HG02840 (cell line): ENCODE measurements around the gene MYH15.
"Not testable (repeated sequence)": the region's sequence is repeated elsewhere in the genome, so short reads cannot be mapped to it uniquely, and the experiment has no call there.

Source experiments
- ATAC-seq: cut with Tn5 transposase; IDR thresholded peaks from one replicate; pipeline ENCODE4 v1.9.1; 2021; ENCODE audit warnings: mild to moderate bottlenecking, moderate library complexity, moderate number of reproducible peaks; ENCODE audit not compliant: unreplicated experiment, low FRiP score

Gene MYH15

GRCh38 chr3:108393128-108393900 is 117.1 kb downstream of the MYH15 start:
- ATAC-seq = no peak

GRCh38 chr3:108391917-108392593 is 118.3 kb downstream of the MYH15 start:
- ATAC-seq = no peak

DNA sequence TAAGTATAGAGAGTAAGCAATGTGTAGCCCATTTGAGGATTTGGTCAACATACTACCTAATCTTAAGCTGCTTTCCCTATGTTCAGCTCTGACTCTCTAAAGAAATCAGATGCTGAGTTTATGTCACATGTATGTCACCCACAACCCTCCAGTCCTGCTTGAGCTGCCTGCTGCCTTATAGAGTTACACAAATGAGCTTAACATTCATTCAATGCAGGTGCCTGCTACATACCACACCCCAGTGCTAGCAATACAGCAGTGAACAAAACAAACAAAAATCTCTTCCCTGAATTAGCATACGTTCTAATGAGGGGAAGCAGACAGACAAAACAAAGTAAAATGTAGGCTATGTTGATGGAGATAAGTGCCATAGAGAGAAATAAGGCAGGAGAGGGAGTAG is 121.0 kb downstream of the MYH15 start:
- no peak for ATAC-seq

- ATAC-seq = peak; percentile 44
Observed at GRCh38 chr3:108388136-108389132, 122.0 kb downstream of the MYH15 start.

DNA sequence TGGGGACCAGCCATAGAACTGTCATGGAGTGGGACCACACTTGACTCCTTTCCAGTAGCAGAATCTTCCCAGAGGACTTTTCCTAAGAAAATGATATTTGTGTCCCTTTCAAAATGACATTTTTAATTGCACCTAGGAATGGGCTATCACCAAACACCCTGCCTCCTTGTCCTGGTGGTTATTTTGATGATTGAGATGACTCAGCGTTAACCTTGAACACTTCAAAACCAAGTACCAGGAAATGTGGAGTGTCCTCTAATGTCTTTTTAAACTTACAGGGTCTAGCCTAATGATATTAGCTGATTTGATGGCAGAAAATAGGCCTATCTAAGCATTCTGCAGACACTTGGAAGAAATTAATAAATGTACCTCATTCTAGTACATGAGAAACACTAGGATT is 123.3 kb downstream of the MYH15 start:
- ATAC-seq = no peak

DNA sequence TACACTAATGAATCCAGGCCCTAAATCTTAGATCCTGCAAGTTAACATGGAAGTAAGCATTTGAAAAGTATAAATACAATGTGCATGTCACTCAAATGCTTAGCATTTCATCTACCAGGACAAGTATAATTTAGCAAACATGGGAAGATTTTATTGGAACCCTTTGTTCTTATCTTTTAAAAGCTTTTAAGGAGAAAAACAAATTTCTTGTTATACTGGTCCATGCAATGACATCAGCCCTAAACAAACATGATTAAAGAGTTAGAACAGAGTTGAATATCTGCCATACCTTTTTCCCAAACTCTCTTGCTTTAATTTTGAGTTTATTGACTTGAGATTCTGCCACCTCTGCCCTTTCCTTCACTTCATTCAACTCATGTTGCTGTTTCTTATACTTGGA is 127.1 kb downstream of the MYH15 start:
- ATAC-seq = no peak

- ATAC-seq = no peak
Observed at GRCh38 chr3:108381529-108382140, 128.8 kb downstream of the MYH15 start.

DNA sequence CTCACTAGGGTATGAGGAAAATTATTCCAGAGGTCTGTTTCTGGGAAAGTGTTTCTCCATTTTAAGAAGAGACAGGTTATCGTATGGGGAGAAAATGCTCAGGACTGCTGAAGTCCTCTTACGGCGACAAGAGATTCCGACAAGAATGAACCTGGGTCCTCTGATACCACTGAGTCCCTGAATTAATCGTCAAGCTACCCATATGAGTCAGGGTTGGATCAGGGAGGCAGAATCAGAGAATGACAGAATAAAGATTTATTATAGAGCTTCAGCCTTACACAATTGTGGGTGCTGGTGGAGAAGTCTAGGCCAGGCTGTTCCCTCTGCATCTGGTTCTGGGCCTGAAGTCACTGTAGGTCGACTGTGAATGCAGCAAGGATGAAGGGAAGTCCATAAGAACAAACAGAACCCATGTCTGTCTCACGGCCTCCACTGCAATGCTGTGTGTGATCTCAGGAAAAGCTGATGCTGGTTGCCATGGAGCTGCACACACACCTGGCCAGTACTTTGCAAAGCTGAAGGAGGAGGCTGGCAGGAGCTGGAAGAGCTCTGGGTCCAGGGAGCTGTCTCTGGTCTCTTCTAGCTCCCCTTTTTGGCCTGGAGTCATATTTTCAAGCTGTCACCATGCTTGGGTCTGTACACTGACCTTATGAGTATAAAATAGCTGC is 130.1 kb downstream of the MYH15 start:
- no peak for ATAC-seq

DNA sequence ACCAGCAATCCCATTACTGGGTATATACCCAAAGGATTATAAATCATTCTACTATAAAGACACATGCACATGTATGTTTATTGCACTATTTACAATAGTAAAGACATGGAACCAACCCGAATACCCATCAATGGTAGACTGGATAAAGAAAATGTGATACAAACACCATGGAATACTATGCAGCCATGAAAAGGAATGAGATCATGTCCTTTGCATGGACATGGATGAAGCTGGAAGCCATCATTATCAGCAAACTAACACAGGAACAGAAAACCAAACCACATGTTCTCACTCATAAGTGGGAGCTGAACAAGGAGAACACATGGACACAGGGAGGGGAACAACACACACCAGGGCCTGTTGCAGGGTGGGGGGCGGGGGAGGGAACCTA is 131.4 kb downstream of the MYH15 start:
- not testable (repeated sequence) for ATAC-seq

- ATAC-seq = no peak
Observed at GRCh38 chr3:108378153-108378951, 132.0 kb downstream of the MYH15 start.

- ATAC-seq = no peak
Observed at GRCh38 chr3:108377384-108377783, 133.0 kb downstream of the MYH15 start.

GRCh38 chr3:108376026-108376425 is 134.4 kb downstream of the MYH15 start:
- ATAC-seq = no peak

DNA sequence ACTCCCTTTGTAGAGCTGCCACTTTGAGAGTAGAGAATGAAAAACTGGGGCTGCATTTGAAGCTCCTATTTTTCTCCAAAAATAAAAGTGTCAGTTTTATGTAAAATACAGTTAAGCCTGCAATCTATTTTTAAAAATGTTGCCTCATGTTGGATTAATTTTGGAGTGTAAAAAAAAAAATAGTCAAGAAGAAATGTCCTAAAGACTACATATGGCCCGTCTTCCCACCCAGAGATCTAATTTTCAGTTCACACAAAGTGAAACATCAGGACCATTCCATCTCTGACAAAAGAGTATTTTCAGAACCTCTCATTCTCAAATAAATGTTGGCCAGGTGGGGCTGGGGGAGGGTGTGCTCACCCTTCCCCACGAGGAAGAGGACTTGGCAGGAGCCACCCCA is 151.4 kb downstream of the MYH15 start:
- ATAC-seq = no peak

- no peak for ATAC-seq
Observed at GRCh38 chr3:108357042-108357441, 153.4 kb downstream of the MYH15 start.

GRCh38 chr3:108354562-108354961 is 155.8 kb downstream of the MYH15 start:
- no peak for ATAC-seq

DNA sequence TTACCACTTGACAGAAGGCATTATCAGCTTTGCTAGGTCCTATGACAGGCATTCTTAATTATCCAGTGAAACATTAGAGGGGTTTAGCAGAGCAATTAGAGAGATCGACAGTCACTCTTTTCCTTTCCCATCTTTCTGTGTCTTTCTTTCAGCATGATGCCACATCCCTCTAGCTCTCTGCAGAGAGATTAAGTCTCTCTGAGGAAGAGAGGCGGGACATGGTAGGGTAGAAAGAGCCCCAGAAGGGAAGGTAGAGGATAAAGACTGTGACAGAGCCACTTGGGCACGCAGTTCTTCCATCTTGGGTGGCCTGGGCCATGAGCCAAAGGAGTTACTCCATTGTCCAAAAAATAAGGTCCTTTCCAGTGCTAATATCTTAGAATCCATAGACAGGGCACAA is 158.2 kb downstream of the MYH15 start:
- no peak for ATAC-seq

DNA sequence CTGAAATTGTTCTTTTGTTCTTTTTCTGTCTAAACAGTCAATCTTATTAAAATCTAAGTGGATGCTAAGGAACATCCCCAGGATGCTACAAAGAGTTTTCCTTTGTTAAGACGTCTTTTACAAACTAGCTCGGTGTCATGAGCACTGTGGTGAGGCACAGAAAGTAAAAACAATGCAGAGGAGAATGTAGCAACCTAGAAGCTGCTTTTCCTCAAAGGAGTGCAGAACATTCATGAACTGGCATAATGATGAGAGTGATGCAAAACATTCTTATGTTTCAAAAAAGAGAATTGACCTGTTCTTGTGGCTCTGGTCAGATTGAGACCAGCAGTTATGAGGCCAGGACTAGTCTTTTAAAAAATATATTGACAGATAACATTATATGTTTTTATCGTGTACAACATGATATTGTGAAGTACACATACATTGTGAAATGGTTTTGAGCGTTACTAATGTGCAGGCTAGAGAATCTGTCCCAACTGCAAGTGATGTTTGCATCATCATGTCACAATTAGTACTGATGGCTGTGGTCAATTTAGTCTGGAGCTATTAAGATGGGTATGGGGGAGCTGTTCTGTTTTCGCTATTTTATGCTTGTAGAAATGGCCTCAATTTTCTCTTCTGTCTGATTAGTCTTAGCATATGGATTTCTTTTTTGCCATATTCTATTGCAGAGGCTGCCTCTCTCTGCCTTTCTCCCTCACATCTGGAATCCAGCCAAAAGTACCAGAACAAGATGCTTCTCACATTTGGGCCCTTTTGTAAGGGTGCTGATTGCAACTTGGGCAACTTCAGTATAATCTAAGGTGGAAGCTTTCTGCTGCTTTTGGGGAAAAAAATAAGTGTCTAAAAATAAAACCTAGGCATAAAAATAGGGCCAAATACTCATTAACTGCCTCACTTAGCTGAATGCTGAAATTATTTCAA is 163.8 kb downstream of the MYH15 start:
- ATAC-seq = no peak
